CD8-positive, alpha-beta memory T cell (primary cell): ENCODE data around the gene FBXL22. TPM values are rescaled to one million over a fixed set of nuclear protein-coding genes. Genes with fewer than 3 reads are reported as not detected.

Source experiments
- CTCF ChIA-PET: fragments of 350-600 bp; sonication (Branson Sonifier 250); formaldehyde crosslinking; loops from one replicate; lab custom pipeline; 2021; ENCODE audit warnings: antibody characterized with exemption; lab: Charles Lee
- POLR2A ChIA-PET: fragments of 350-600 bp; sonication (Branson Sonifier 250); formaldehyde crosslinking; loops from one replicate; lab custom pipeline; 2021; ENCODE audit warnings: antibody characterized with exemption; lab: Charles Lee
- DNase-seq, 5 donors: peaks; one replicate each; pipeline versions ENCODE4 v3.0.0 to v3.0.0-alpha.2; 2020 to 2022; ENCODE audit warnings: mixed read lengths in 1 of 5
- H3K27ac ChIP-seq: one replicate; pipeline ENCODE4 v1.7.0; 2013; ENCODE audit warnings: low read depth, mild to moderate bottlenecking, low read length, moderate library complexity
- H3K27me3 ChIP-seq: 2 replicates; pipeline ENCODE4 v1.7.0; 2013; ENCODE audit warnings: low read length, mild to moderate bottlenecking; ENCODE audit not compliant: insufficient read depth, poor library complexity, severe bottlenecking
- H3K36me3 ChIP-seq: 2 replicates; pipeline ENCODE4 v1.7.0; 2013; ENCODE audit warnings: mild to moderate bottlenecking, low read length, moderate library complexity; ENCODE audit not compliant: insufficient read depth
- H3K4me1 ChIP-seq: 2 replicates; pipeline ENCODE4 v1.7.0; 2013; ENCODE audit warnings: mild to moderate bottlenecking, low read length, moderate library complexity; ENCODE audit not compliant: insufficient read depth
- H3K4me3 ChIP-seq: 2 replicates; pipeline ENCODE4 v1.7.0; 2013; ENCODE audit warnings: mild to moderate bottlenecking, low read length
- H3K9me3 ChIP-seq: 2 replicates; pipeline ENCODE4 v1.7.0; 2013; ENCODE audit warnings: mild to moderate bottlenecking, low read length
- H3K27ac Mint-ChIP-seq, 8 donors: one replicate each; pipeline ENCODE4 v1.8.0; 2020 to 2021; ENCODE audit warnings: mixed read lengths in 8 of 8, mild to moderate bottlenecking in 6 of 8, inconsistent platforms in 3 of 8, moderate library complexity in 3 of 8
- H3K27me3 Mint-ChIP-seq, 2 donors: one replicate each; pipeline ENCODE4 v1.8.0; 2020 to 2021; ENCODE audit warnings: mixed read lengths in 2 of 2, mild to moderate bottlenecking in 1 of 2, moderate library complexity in 1 of 2
- H3K36me3 Mint-ChIP-seq, 3 donors: one replicate each; pipeline ENCODE4 v1.8.0; 2020 to 2021; ENCODE audit warnings: mixed read lengths in 3 of 3, inconsistent platforms in 1 of 3, mild to moderate bottlenecking in 1 of 3
- H3K4me1 Mint-ChIP-seq, 3 donors: one replicate each; pipeline ENCODE4 v1.8.0; 2020 to 2021; ENCODE audit warnings: mixed read lengths in 3 of 3, inconsistent platforms in 1 of 3, mild to moderate bottlenecking in 1 of 3
- H3K4me3 Mint-ChIP-seq, 7 donors: one replicate each; pipeline ENCODE4 v1.8.0; 2020 to 2021; ENCODE audit warnings: mixed read lengths in 7 of 7, mild to moderate bottlenecking in 6 of 7, moderate library complexity in 4 of 7, inconsistent platforms in 2 of 7
- H3K9me3 Mint-ChIP-seq, 5 donors: one replicate each; pipeline ENCODE4 v1.8.0; 2020 to 2022; ENCODE audit warnings: mixed read lengths in 5 of 5, mild to moderate bottlenecking in 3 of 5, moderate library complexity in 2 of 5, inconsistent platforms in 1 of 5
- polyA plus RNA-seq: library from polyadenylated mRNA; unstranded; fragments of 300-500 nt; fragmentation: Illumina TruSeq; gene quantifications from one replicate; pipeline ENCODE4 v1.2.3, GENCODE V29; 2021
- total RNA-seq, 2 experiments: library from RNA; stranded (reverse); gene quantifications; one replicate each; pipeline ENCODE4 v1.2.3, GENCODE V29; 2021

Gene FBXL22
- total and polyA plus RNA-seq, 3 experiments from 2014 or later, result 0.84 to 1.1 (median 0.97) TPM

- no peaks in the 10 kb centered on the region for H3K9me3 ChIP-seq
- H3K27ac ChIP-seq, result peak overlapping the region; percentile 84
- no peaks in the 10 kb centered on the region for H3K36me3 ChIP-seq
- POLR2A ChIA-PET, result interaction anchor here (0.6 to 4.2 kb wide), 8 partner anchors 10 to 493 kb away, joined by 3 to 36 read pairs (median 3); partner anchors contain the start of genes CIAO2A and USP3
- Mint-ChIP-seq H3K4me3 (peak overlapping the region; percentile 88 to 100 (median 95)), H3K36me3 (peaks cover 0 to 6% (median 0%) of the 10 kb centered on the region in 3 donors), H3K27ac (peak overlapping the region; percentile 91 to 99 (median 96)), H3K4me1 (peaks cover 46 to 70% (median 48%) of the 10 kb centered on the region in 3 donors), H3K27me3 (no peaks in the 10 kb centered on the region), H3K9me3 (no peaks in the 10 kb centered on the region)
- H3K4me3 ChIP-seq, result peak overlapping the region; percentile 86
- peaks cover 32% of the 10 kb centered on the region for H3K4me1 ChIP-seq
- peak; percentile 84 to 94 (median 93) for DNase-seq
- no peaks in the 10 kb centered on the region for H3K27me3 ChIP-seq
- CTCF ChIA-PET, result interaction anchor here (0.9 to 5.7 kb wide), 12 partner anchors 10 to 467 kb away, joined by 3 to 51 read pairs (median 4); partner anchors contain the start of gene USP3
Measured at GRCh38 chr15:63600616-63601025, 3.4 kb downstream of the FBXL22 start.

- Mint-ChIP-seq H3K9me3 (no peaks in the 10 kb centered on the region), H3K27ac (peak overlapping the region; percentile 91 to 99 (median 96)), H3K4me1 (peaks cover 46 to 70% (median 48%) of the 10 kb centered on the region in 3 donors), H3K4me3 (peak overlapping the region; percentile 88 to 100 (median 95)), H3K36me3 (peaks cover 0 to 6% (median 0%) of the 10 kb centered on the region in 3 donors), H3K27me3 (no peaks in the 10 kb centered on the region)
- peak; percentile 46 to 76 (median 70) for DNase-seq
- CTCF ChIA-PET, result interaction anchor here (1.4 to 5.7 kb wide), 11 partner anchors 9 to 466 kb away, joined by 3 to 51 read pairs (median 4); partner anchors contain the start of gene USP3
- H3K4me3 ChIP-seq, result peak overlapping the region; percentile 86
- H3K27ac ChIP-seq, result peak overlapping the region; percentile 70
- POLR2A ChIA-PET, result interaction anchor here (0.6 to 4.2 kb wide), 9 partner anchors 9 to 492 kb away, joined by 3 to 36 read pairs (median 3); partner anchors contain the start of genes CIAO2A, RPS27L and USP3
- no peaks in the 10 kb centered on the region for H3K36me3 ChIP-seq
- peaks cover 37% of the 10 kb centered on the region for H3K4me1 ChIP-seq
- H3K27me3 ChIP-seq, result no peaks in the 10 kb centered on the region
- no peaks in the 10 kb centered on the region for H3K9me3 ChIP-seq
Measured at GRCh38 chr15:63601026-63601703, 4.0 kb downstream of the FBXL22 start.

GRCh38 chr15:63601704-63602185, 4.6 kb downstream of the FBXL22 start:
- POLR2A ChIA-PET, result interaction anchor here (0.6 to 4.2 kb wide), 8 partner anchors 9 to 492 kb away, joined by 3 to 36 read pairs (median 4); partner anchors contain the start of genes CIAO2A, RPS27L and USP3
- peaks cover 43 to 69% (median 47%) of the 10 kb centered on the region in 3 donors for H3K4me1 Mint-ChIP-seq
- H3K36me3 ChIP-seq, result no peaks in the 10 kb centered on the region
- H3K9me3 Mint-ChIP-seq, result no peaks in the 10 kb centered on the region
- peak overlapping the region; percentile 89 to 99 (median 94) for H3K27ac Mint-ChIP-seq
- H3K4me1 ChIP-seq, result peaks cover 43% of the 10 kb centered on the region
- H3K27ac ChIP-seq, result peak overlapping the region; percentile 70
- CTCF ChIA-PET, result interaction anchor here (1.0 to 5.7 kb wide), 6 partner anchors 9 to 465 kb away, joined by 3 to 51 read pairs (median 7); no protein-coding TSS in a partner anchor
- DNase-seq, result no peak
- H3K9me3 ChIP-seq, result no peaks in the 10 kb centered on the region
- H3K27me3 ChIP-seq, result no peaks in the 10 kb centered on the region
- H3K36me3 Mint-ChIP-seq, result peaks cover 0 to 8% (median 0%) of the 10 kb centered on the region in 3 donors
- peaks cover 0 to 2% of the 10 kb centered on the region in 2 donors for H3K27me3 Mint-ChIP-seq
- H3K4me3 ChIP-seq, result peak overlapping the region; percentile 86
- peak overlapping the region; percentile 88 to 100 (median 95) for H3K4me3 Mint-ChIP-seq

GRCh38 chr15:63602595-63602994, 5.4 kb downstream of the FBXL22 start:
- Mint-ChIP-seq H3K4me1 (peaks cover 40 to 64% (median 52%) of the 10 kb centered on the region in 3 donors), H3K4me3 (peak overlapping the region; percentile 42 to 95 (median 77)), H3K27me3 (peaks cover 0 to 2% of the 10 kb centered on the region in 2 donors), H3K9me3 (no peaks in the 10 kb centered on the region), H3K27ac (peak overlapping the region; percentile 6 to 99 (median 72)), H3K36me3 (peaks cover 0 to 13% (median 0%) of the 10 kb centered on the region in 3 donors)
- no peak for DNase-seq
- no peaks in the 10 kb centered on the region for H3K9me3 ChIP-seq
- H3K27me3 ChIP-seq, result no peaks in the 10 kb centered on the region
- ChIA-PET CTCF (interaction anchor here (1.0 to 4.6 kb wide), 2 partner anchors 8 to 465 kb away, joined by 3 to 35 read pairs; no protein-coding TSS in a partner anchor), POLR2A (interaction anchor here (0.6 to 4.2 kb wide), 4 partner anchors 8 to 166 kb away, joined by 3 to 36 read pairs (median 11); partner anchors contain the start of gene USP3)
- H3K4me1 ChIP-seq, result peaks cover 43% of the 10 kb centered on the region
- H3K4me3 ChIP-seq, result no peak overlapping the region
- peaks cover 2% of the 10 kb centered on the region for H3K36me3 ChIP-seq
- H3K27ac ChIP-seq, result no peak overlapping the region

- CTCF ChIA-PET, result interaction anchor here (1.6 kb wide), 1 partner anchor 116 kb away, joined by 4 read pairs; no protein-coding TSS in a partner anchor
- Mint-ChIP-seq H3K27ac (peak overlapping the region in 5 of 8 donors; percentile 14 to 99 (median 70)), H3K27me3 (peaks cover 0 to 2% of the 10 kb centered on the region in 2 donors), H3K9me3 (no peaks in the 10 kb centered on the region), H3K4me3 (peak overlapping the region in 3 of 7 donors; percentile 10 to 88 (median 18)), H3K4me1 (peaks cover 43 to 62% (median 58%) of the 10 kb centered on the region in 3 donors), H3K36me3 (peaks cover 4 to 22% (median 4%) of the 10 kb centered on the region in 3 donors)
- no peak overlapping the region for H3K27ac ChIP-seq
- no peaks in the 10 kb centered on the region for H3K27me3 ChIP-seq
- no peaks in the 10 kb centered on the region for H3K9me3 ChIP-seq
- peaks cover 43% of the 10 kb centered on the region for H3K4me1 ChIP-seq
- H3K36me3 ChIP-seq, result peaks cover 11% of the 10 kb centered on the region
- H3K4me3 ChIP-seq, result no peak overlapping the region
- no peak for DNase-seq
- POLR2A ChIA-PET, result no interaction called here
Measured at GRCh38 chr15:63603516-63603915, 6.3 kb downstream of the FBXL22 start.

- ChIA-PET CTCF (interaction anchor here (1.6 kb wide), 1 partner anchor 117 kb away, joined by 4 read pairs; no protein-coding TSS in a partner anchor), POLR2A (interaction anchor here (0.6 kb wide), 1 partner anchor 1418 kb away, joined by 4 read pairs; no protein-coding TSS in a partner anchor)
- Mint-ChIP-seq H3K9me3 (no peaks in the 10 kb centered on the region), H3K36me3 (peaks cover 4 to 30% (median 5%) of the 10 kb centered on the region in 3 donors), H3K4me3 (peak overlapping the region in 3 of 7 donors; percentile 12 to 34 (median 19)), H3K27me3 (peaks cover 0 to 2% of the 10 kb centered on the region in 2 donors), H3K4me1 (peaks cover 43 to 56% (median 54%) of the 10 kb centered on the region in 3 donors), H3K27ac (peak overlapping the region in 5 of 8 donors; percentile 32 to 87 (median 60))
- no peak for DNase-seq
- H3K27me3 ChIP-seq, result no peaks in the 10 kb centered on the region
- H3K4me3 ChIP-seq, result no peak overlapping the region
- peaks cover 40% of the 10 kb centered on the region for H3K4me1 ChIP-seq
- H3K27ac ChIP-seq, result no peak overlapping the region
- peaks cover 13% of the 10 kb centered on the region for H3K36me3 ChIP-seq
- no peaks in the 10 kb centered on the region for H3K9me3 ChIP-seq
Measured at GRCh38 chr15:63604281-63604680, 7.1 kb downstream of the FBXL22 start.

- H3K4me3 Mint-ChIP-seq, result peak overlapping the region in 2 of 7 donors; percentile 34 to 48
- Histone ChIP-seq H3K9me3 (no peaks in the 10 kb centered on the region), H3K4me3 (no peak overlapping the region), H3K27me3 (no peaks in the 10 kb centered on the region), H3K4me1 (peaks cover 35% of the 10 kb centered on the region), H3K27ac (no peak overlapping the region), H3K36me3 (peaks cover 13% of the 10 kb centered on the region)
- H3K4me1 Mint-ChIP-seq, result peaks cover 42 to 51% (median 50%) of the 10 kb centered on the region in 3 donors
- DNase-seq, result no peak
- peaks cover 4 to 36% (median 6%) of the 10 kb centered on the region in 3 donors for H3K36me3 Mint-ChIP-seq
- H3K9me3 Mint-ChIP-seq, result no peaks in the 10 kb centered on the region
- POLR2A ChIA-PET, result no interaction called here
- peak overlapping the region in 7 of 8 donors; percentile 32 to 93 (median 87) for H3K27ac Mint-ChIP-seq
- CTCF ChIA-PET, result interaction anchor here (1.6 kb wide), 1 partner anchor 118 kb away, joined by 4 read pairs; no protein-coding TSS in a partner anchor
- peaks cover 0 to 2% of the 10 kb centered on the region in 2 donors for H3K27me3 Mint-ChIP-seq
Measured at GRCh38 chr15:63605036-63605435, 7.8 kb downstream of the FBXL22 start.
